Fibroblast of skin of left biceps (primary cell): ENCODE results near the gene PGLYRP2.

Experiments
- DNase-seq, 2 experiments: peaks; one replicate each; pipeline ENCODE4 v3.0.0-alpha.2; 2013; ENCODE audit warnings: low read depth in 2 of 2

The PGLYRP2 gene

GRCh38 chr19:15424692-15425272 lies 54.5 kb downstream of the PGLYRP2 start:
- no peak for DNase-seq

- DNase-seq = no peak
Observed at GRCh38 chr19:15424121-15424520, 55.2 kb downstream of the PGLYRP2 start.

- no peak for DNase-seq
Observed at GRCh38 chr19:15423130-15423529, 56.2 kb downstream of the PGLYRP2 start.

GRCh38 chr19:15422296-15423075 lies 56.8 kb downstream of the PGLYRP2 start:
- no peak for DNase-seq

- DNase-seq = no peak
Observed at GRCh38 chr19:15421721-15422260, 57.5 kb downstream of the PGLYRP2 start.

GRCh38 chr19:15421136-15421695 lies 58.1 kb downstream of the PGLYRP2 start:
- no peak for DNase-seq

GRCh38 chr19:15419413-15420025 lies 59.8 kb downstream of the PGLYRP2 start:
- no peak for DNase-seq
